GM12875 (cell line): ENCODE data around the gene ANKRD65.

Experiments
- H3K4me3 ChIP-seq: one replicate; pipeline ENCODE4 v1.5.1; 2011; ENCODE audit warnings: low read depth, low read length, control low read depth
- TF ChIP-seq, protein P1 (sequence below): IDR thresholded peaks from 2 replicates; pipeline ENCODE4 v1.5.1; 2011; ENCODE audit warnings: low read depth, mild to moderate bottlenecking, control low read depth, inconsistent platforms, low read length, moderate library complexity, borderline replicate concordance; ENCODE audit not compliant: insufficient read depth

ANKRD65 gene

GRCh38 chr1:1374929-1375662, 46.0 kb downstream of the ANKRD65 start, which contains the start of gene AURKAIP1:
Gene AURKAIP1, minus strand, starts transcription at chr1:1375207. Its CDS starts 451 bp downstream, at chr1:1374756.
- H3K4me3 ChIP-seq = peak within 1 kb of the TSS; percentile 99
- TF ChIP-seq, protein P1, sequence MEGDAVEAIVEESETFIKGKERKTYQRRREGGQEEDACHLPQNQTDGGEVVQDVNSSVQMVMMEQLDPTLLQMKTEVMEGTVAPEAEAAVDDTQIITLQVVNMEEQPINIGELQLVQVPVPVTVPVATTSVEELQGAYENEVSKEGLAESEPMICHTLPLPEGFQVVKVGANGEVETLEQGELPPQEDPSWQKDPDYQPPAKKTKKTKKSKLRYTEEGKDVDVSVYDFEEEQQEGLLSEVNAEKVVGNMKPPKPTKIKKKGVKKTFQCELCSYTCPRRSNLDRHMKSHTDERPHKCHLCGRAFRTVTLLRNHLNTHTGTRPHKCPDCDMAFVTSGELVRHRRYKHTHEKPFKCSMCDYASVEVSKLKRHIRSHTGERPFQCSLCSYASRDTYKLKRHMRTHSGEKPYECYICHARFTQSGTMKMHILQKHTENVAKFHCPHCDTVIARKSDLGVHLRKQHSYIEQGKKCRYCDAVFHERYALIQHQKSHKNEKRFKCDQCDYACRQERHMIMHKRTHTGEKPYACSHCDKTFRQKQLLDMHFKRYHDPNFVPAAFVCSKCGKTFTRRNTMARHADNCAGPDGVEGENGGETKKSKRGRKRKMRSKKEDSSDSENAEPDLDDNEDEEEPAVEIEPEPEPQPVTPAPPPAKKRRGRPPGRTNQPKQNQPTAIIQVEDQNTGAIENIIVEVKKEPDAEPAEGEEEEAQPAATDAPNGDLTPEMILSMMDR = peak; percentile 37; the same call in 1 of the 2 replicates

- H3K4me3 ChIP-seq = peak overlapping the region; percentile 99
- TF ChIP-seq, protein P1 = no peak
Observed at GRCh38 chr1:1374589-1374928, 46.5 kb downstream of the ANKRD65 start.

- TF ChIP-seq, protein P1 = no peak
Observed at GRCh38 chr1:1373815-1374588, 47.1 kb downstream of the ANKRD65 start.

DNA sequence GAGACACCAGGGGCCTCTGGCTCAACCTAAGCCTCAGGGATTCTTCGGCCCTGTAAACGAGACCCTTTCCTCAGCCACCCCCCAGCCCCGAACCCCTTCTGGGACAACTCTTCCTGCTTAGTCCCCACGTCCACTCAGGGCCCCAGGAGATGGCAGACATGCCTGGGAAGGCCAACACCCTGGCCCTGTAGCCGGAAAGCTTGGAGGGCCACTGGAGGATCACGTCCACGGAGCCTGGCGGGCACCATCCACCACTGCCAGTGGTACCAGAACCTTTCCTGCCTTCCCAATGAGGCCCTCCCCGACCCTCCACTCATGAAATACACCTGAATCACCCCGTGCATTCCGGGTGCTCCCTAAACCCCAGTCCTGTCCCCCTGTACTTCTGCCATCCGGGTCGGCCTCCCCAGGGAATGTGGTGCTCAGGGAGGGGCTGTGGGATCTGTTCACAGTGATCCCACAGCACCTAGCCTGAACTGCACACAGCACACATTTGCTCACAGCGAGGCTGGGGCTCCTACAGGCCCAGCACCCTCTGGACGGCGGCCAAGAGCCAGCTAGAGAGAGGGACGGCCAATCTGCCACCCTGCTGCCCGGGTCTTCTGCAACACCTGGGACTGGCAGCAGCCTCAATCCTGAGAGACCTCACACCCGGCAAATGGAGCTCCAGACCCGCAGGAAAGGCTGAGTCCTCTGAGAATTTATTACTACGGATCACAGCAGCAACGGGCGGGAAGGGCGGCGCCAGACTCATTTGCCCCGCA, 47.8 kb downstream of the ANKRD65 start:
- TF ChIP-seq, protein P1 = no peak
- H3K4me3 ChIP-seq = no peak overlapping the region

More at GRCh38 chr1:1373815-1374588, 47.1 kb downstream of the ANKRD65 start:
- peak overlapping the region; percentile 99 for H3K4me3 ChIP-seq

GRCh38 chr1:1371746-1372711, 49.0 kb downstream of the ANKRD65 start:
- TF ChIP-seq, protein P1 = peak; percentile 96
- no peak overlapping the region for H3K4me3 ChIP-seq

DNA sequence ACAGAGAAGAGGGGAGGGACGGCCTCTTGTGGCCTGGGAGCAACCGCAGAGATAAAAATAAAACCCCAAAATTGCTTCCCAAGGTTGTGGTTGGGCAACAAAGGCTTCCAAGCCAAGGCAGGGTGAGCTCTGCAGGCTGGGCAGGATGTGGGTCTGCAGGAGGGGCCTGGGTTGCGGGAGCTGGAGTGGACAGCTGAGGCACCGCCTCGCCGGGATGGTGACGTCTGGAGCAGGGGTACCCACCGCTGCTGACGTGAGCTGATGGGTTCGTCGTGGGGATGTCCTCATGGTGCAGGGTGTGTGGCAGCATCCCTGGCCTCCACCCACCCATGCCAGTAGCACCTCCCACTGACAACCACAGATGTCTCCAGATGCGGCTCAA, 49.7 kb downstream of the ANKRD65 start:
- H3K4me3 ChIP-seq = no peak overlapping the region
- TF ChIP-seq, protein P1 = no peak
